Keratinocyte (primary cell): ENCODE measurements around the gene PGAP6. TPM values are rescaled to one million over a fixed set of nuclear protein-coding genes. Genes with fewer than 3 reads are reported as not detected.

ENCODE experiments used
- DNase-seq: peaks from one replicate; pipeline ENCODE4 v3.0.0-alpha.2; 2011; ENCODE audit warnings: low read depth, missing footprints, low spot score
- FAIRE-seq: peaks from 2 replicates; lab custom pipeline; 2011; peaks lifted over from hg19 to GRCh38; lab: Jason Lieb, UNC
- H2AFZ ChIP-seq: 2 replicates; pipeline ENCODE4 v1.6.0; 2012; ENCODE audit warnings: low read length, control low read depth, inconsistent platforms; ENCODE audit not compliant: control insufficient read depth
- H3K27ac ChIP-seq: 2 replicates; pipeline ENCODE4 v1.5.1; 2011; ENCODE audit warnings: low read length; ENCODE audit not compliant: control insufficient read depth, insufficient read depth
- H3K27me3 ChIP-seq: 3 replicates; pipeline ENCODE4 v1.6.0; 2011; ENCODE audit warnings: low read length; ENCODE audit not compliant: control insufficient read depth, insufficient read depth; ENCODE audit errors: extremely low read depth
- H3K36me3 ChIP-seq, 2 experiments: 2 replicates in 1 of 2; 3 replicates in 1 of 2; pipeline ENCODE4 v1.5.1; 2011; ENCODE audit warnings: low read length in 2 of 2, mild to moderate bottlenecking in 1 of 2; ENCODE audit not compliant: control insufficient read depth in 2 of 2, insufficient read depth in 2 of 2; ENCODE audit errors: extremely low read depth in 1 of 2
- H3K4me1 ChIP-seq: 3 replicates; pipeline ENCODE4 v1.5.1; 2011; ENCODE audit warnings: low read length; ENCODE audit not compliant: control insufficient read depth, insufficient read depth; ENCODE audit errors: extremely low read depth
- H3K4me2 ChIP-seq: 3 replicates; pipeline ENCODE4 v1.6.0; 2011; ENCODE audit warnings: low read depth, low read length; ENCODE audit not compliant: control insufficient read depth, insufficient read depth; ENCODE audit errors: extremely low read depth
- H3K4me3 ChIP-seq, 3 experiments: fragments of 200-600 bp in 1 of 3; sonication (generic) in 1 of 3; 2 replicates in 2 of 3; 3 replicates in 1 of 3; pipeline ENCODE4 v1.5.1; 2011 to 2016; ENCODE audit warnings: low read length in 3 of 3, mild to moderate bottlenecking in 3 of 3, control low read depth in 2 of 3, inconsistent platforms in 1 of 3, low read depth in 1 of 3, mixed read lengths in 1 of 3, mixed run types in 1 of 3, moderate library complexity in 1 of 3; ENCODE audit not compliant: control insufficient read depth in 2 of 3, insufficient read depth in 2 of 3; ENCODE audit errors: extremely low read depth in 1 of 3
- H3K79me2 ChIP-seq: 2 replicates; pipeline ENCODE4 v1.6.0; 2012; ENCODE audit warnings: low read length; ENCODE audit not compliant: control insufficient read depth, insufficient read depth
- H3K9ac ChIP-seq: 3 replicates; pipeline ENCODE4 v1.6.0; 2011; ENCODE audit warnings: low read length; ENCODE audit not compliant: control insufficient read depth, insufficient read depth; ENCODE audit errors: extremely low read depth
- H3K9me1 ChIP-seq: 3 replicates; pipeline ENCODE4 v1.6.0; 2011; ENCODE audit warnings: low read length; ENCODE audit not compliant: control insufficient read depth, insufficient read depth; ENCODE audit errors: extremely low read depth
- H3K9me3 ChIP-seq: 2 replicates; pipeline ENCODE4 v1.5.1; 2012; ENCODE audit warnings: low read depth, low read length; ENCODE audit not compliant: control insufficient read depth
- H4K20me1 ChIP-seq: 3 replicates; pipeline ENCODE4 v1.6.0; 2011; ENCODE audit warnings: low read length; ENCODE audit not compliant: control insufficient read depth, insufficient read depth; ENCODE audit errors: extremely low read depth
- EZH2 ChIP-seq: IDR thresholded peaks from one replicate; pipeline ENCODE4 v1.6.1; 2012; ENCODE audit warnings: inconsistent platforms, mild to moderate bottlenecking, low read length, moderate library complexity
- dilution Hi-C: fragments of 300-500 bp; cut with MboI; formaldehyde crosslinking; loops from one replicate; pipeline ENCODE4 v1.7.0; 2020; ENCODE audit warnings: low sequenced_read_pairs; ENCODE audit not compliant: extremely low pct_ligation_motif_present
- polyA plus RNA-seq, 5 experiments: library from polyadenylated mRNA; depleted of rRNA in 3 of 5; stranded (reverse) in 3 of 5; stranded (forward) in 1 of 5; unstranded in 1 of 5; fragments of >200 nt; gene quantifications; 1 replicate in 1 of 5; 2 replicates in 3 of 5; 3 replicates in 1 of 5; pipeline versions ENCODE4 v1.2.1 to v1.2.3, GENCODE V29; 2011 to 2012; ENCODE audit warnings: missing spikeins in 2 of 5, low read depth in 1 of 5, low replicate concordance in 1 of 5
- TF ChIP-seq, protein P1 (sequence below), 3 experiments: IDR thresholded peaks in 1 of 3; conservative IDR thresholded peaks in 1 of 3; optimal IDR thresholded peaks in 1 of 3; 2 replicates in 2 of 3; 3 replicates in 1 of 3; pipeline versions ENCODE3 to v1.5.1; 2011; ENCODE audit warnings: low read length in 3 of 3, mild to moderate bottlenecking in 3 of 3, moderate library complexity in 2 of 3, control low read depth in 1 of 3, inconsistent platforms in 1 of 3; ENCODE audit not compliant: insufficient read depth in 2 of 3; ENCODE audit errors: extremely low read depth in 1 of 3

Gene PGAP6
- polyA plus RNA-seq, 1 donor (not counting 4 experiments of a cell fraction or from before 2014, with no cell fraction given): 25.5 TPM

GRCh38 chr16:371515-372301, 10.1 kb downstream of the PGAP6 start:
- H2AFZ ChIP-seq: no peak overlapping the region
- H3K79me2 ChIP-seq: peaks cover 6% of the 10 kb centered on the region
- no peak for TF ChIP-seq EZH2
- TF ChIP-seq, protein P1, sequence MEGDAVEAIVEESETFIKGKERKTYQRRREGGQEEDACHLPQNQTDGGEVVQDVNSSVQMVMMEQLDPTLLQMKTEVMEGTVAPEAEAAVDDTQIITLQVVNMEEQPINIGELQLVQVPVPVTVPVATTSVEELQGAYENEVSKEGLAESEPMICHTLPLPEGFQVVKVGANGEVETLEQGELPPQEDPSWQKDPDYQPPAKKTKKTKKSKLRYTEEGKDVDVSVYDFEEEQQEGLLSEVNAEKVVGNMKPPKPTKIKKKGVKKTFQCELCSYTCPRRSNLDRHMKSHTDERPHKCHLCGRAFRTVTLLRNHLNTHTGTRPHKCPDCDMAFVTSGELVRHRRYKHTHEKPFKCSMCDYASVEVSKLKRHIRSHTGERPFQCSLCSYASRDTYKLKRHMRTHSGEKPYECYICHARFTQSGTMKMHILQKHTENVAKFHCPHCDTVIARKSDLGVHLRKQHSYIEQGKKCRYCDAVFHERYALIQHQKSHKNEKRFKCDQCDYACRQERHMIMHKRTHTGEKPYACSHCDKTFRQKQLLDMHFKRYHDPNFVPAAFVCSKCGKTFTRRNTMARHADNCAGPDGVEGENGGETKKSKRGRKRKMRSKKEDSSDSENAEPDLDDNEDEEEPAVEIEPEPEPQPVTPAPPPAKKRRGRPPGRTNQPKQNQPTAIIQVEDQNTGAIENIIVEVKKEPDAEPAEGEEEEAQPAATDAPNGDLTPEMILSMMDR (optimal IDR thresholded peaks at IDR 0.05 in 1 of 3, IDR thresholded peaks at IDR 0.05 in 1 of 3, conservative IDR thresholded peaks at IDR 0.05 in 1 of 3; ENCODE audit: extremely low read depth in 1 of 3, insufficient read depth in 2 of 3, low read length in 3 of 3): no peak
- no peaks in the 10 kb centered on the region for H3K9me3 ChIP-seq
- FAIRE-seq (no peak), DNase-seq (no peak)
- H3K9ac ChIP-seq: no peak overlapping the region
- no peak overlapping the region for H3K4me2 ChIP-seq
- no peak overlapping the region for H3K4me3 ChIP-seq
- H3K27me3 ChIP-seq: no peaks in the 10 kb centered on the region
- no peak overlapping the region for H3K27ac ChIP-seq
- H3K4me1 ChIP-seq: peaks cover 12% of the 10 kb centered on the region
- peaks cover 2% of the 10 kb centered on the region for H4K20me1 ChIP-seq
- dilution Hi-C loops: no loop called here
- peaks cover 11 to 29% of the 10 kb centered on the region in 2 experiments for H3K36me3 ChIP-seq
- no peaks in the 10 kb centered on the region for H3K9me1 ChIP-seq

GRCh38 chr16:370979-371514, 10.7 kb downstream of the PGAP6 start:
- H3K9ac ChIP-seq: peak overlapping the region; percentile 44
- peaks cover 12% of the 10 kb centered on the region for H3K4me1 ChIP-seq
- peak overlapping the region in 1 of 3 experiments; percentile 43 for H3K4me3 ChIP-seq
- H3K9me1 ChIP-seq: no peaks in the 10 kb centered on the region
- peaks cover 11 to 26% of the 10 kb centered on the region in 2 experiments for H3K36me3 ChIP-seq
- H2AFZ ChIP-seq: no peak overlapping the region
- H4K20me1 ChIP-seq: peaks cover 2% of the 10 kb centered on the region
- TF ChIP-seq, protein P1 (optimal IDR thresholded peaks at IDR 0.05 in 1 of 3, IDR thresholded peaks at IDR 0.05 in 1 of 3, conservative IDR thresholded peaks at IDR 0.05 in 1 of 3; ENCODE audit: extremely low read depth in 1 of 3, insufficient read depth in 2 of 3, low read length in 3 of 3): no peak
- TF ChIP-seq EZH2: no peak
- no peaks in the 10 kb centered on the region for H3K9me3 ChIP-seq
- FAIRE-seq (no peak), DNase-seq (no peak)
- dilution Hi-C loops: no loop called here
- H3K4me2 ChIP-seq: peak overlapping the region; percentile 67
- H3K79me2 ChIP-seq: peaks cover 6% of the 10 kb centered on the region
- no peaks in the 10 kb centered on the region for H3K27me3 ChIP-seq
- no peak overlapping the region for H3K27ac ChIP-seq
